Ishikawa (cell line): ENCODE data around the gene ERICH4.

Experiments used
- EP300 ChIP-seq: IDR thresholded peaks from 2 replicates; pipeline ENCODE4 v1.6.1; 2012; ENCODE audit warnings: borderline replicate concordance
- RAD21 ChIP-seq: IDR thresholded peaks from 2 replicates; pipeline ENCODE4 v1.6.1; 2012; ENCODE audit warnings: low read depth
- TAF1 ChIP-seq: IDR thresholded peaks from 2 replicates; pipeline ENCODE4 v1.6.1; 2012; ENCODE audit warnings: low read depth, mild to moderate bottlenecking
- TCF12 ChIP-seq: IDR thresholded peaks from 2 replicates; pipeline ENCODE4 v1.6.1; 2012; ENCODE audit warnings: low read depth

GRCh38 chr19:41403181-41403970, 39.6 kb upstream of the ERICH4 start:
- no peak for TF ChIP-seq EP300
- no peak for TF ChIP-seq TAF1
- TF ChIP-seq RAD21 = no peak
- no peak for TF ChIP-seq TCF12
